HepG2 (cell line): ENCODE data around the gene PNKD. TPM values are rescaled to one million over a fixed set of nuclear protein-coding genes. Genes with fewer than 3 reads are reported as not detected.
A peak's percentile ranks its signal among the peaks of the same experiment; 100 is the strongest.

ENCODE experiments used
- ARNT2 ChIP-seq: sonication (generic); formaldehyde crosslinking; IDR thresholded peaks from 2 replicates; pipeline ENCODE4 v1.8.0; 2022; ENCODE audit warnings: mild to moderate bottlenecking, low read depth, missing genetic modification reagents, moderate library complexity
- HBP1 ChIP-seq: IDR thresholded peaks from 2 replicates; pipeline ENCODE4 v1.6.1; 2016; ENCODE audit warnings: low read depth, control low read depth
- HOXA3 ChIP-seq: sonication (generic); formaldehyde crosslinking; IDR thresholded peaks from 2 replicates; pipeline ENCODE4 v1.5.0; 2020; ENCODE audit warnings: missing genetic modification reagents
- IRF2 ChIP-seq: IDR thresholded peaks from 2 replicates; pipeline ENCODE4 v1.6.1; 2018; ENCODE audit warnings: missing genetic modification reagents, missing compliant biosample characterization
- MBD4 ChIP-seq: IDR thresholded peaks from 2 replicates; pipeline ENCODE4 v1.6.1; 2012; ENCODE audit warnings: low read length, inconsistent platforms, borderline replicate concordance
- MEF2D ChIP-seq: sonication (generic); formaldehyde crosslinking; IDR thresholded peaks from 2 replicates; pipeline ENCODE4 v1.5.1; 2020; ENCODE audit warnings: mild to moderate bottlenecking, missing genetic modification reagents
- MEIS1 ChIP-seq: sonication (generic); formaldehyde crosslinking; IDR thresholded peaks from 2 replicates; pipeline ENCODE4 v1.9.0; 2021; ENCODE audit warnings: mild to moderate bottlenecking, missing genetic modification reagents, moderate library complexity, borderline replicate concordance
- NFYC ChIP-seq: IDR thresholded peaks from 2 replicates; pipeline ENCODE4 v1.6.1; 2016; ENCODE audit warnings: missing genetic modification reagents, missing compliant biosample characterization
- POGZ ChIP-seq: sonication (generic); formaldehyde crosslinking; IDR thresholded peaks from 2 replicates; pipeline ENCODE4 v1.4.0; 2020; ENCODE audit warnings: mild to moderate bottlenecking, missing genetic modification reagents
- PRPF4 ChIP-seq: fragments of 200-400 bp; formaldehyde crosslinking; IDR thresholded peaks from 2 replicates; pipeline ENCODE4 v1.6.1; 2016; ENCODE audit warnings: low read length, low read depth; ENCODE audit not compliant: poor library complexity, severe bottlenecking
- SRSF9 ChIP-seq: fragments of 200-400 bp; formaldehyde crosslinking; IDR thresholded peaks from 2 replicates; pipeline ENCODE4 v1.6.1; 2018; ENCODE audit warnings: borderline replicate concordance, mild to moderate bottlenecking, low read depth, low read length; ENCODE audit not compliant: insufficient read depth, poor library complexity, severe bottlenecking
- ZBTB20 ChIP-seq: sonication (generic); formaldehyde crosslinking; IDR thresholded peaks from 2 replicates; pipeline ENCODE4 v1.8.1; 2023; ENCODE audit warnings: missing genetic modification reagents, low read depth, mild to moderate bottlenecking, borderline replicate concordance
- ZBTB33 ChIP-seq: sonication (generic); formaldehyde crosslinking; IDR thresholded peaks from 2 replicates; pipeline ENCODE4 v1.4.0; 2020; ENCODE audit warnings: missing genetic modification reagents
- ZFP36L1 ChIP-seq: sonication (generic); formaldehyde crosslinking; IDR thresholded peaks from 2 replicates; pipeline ENCODE4 v1.8.0; 2022; ENCODE audit warnings: mild to moderate bottlenecking, missing genetic modification reagents, moderate library complexity
- ZFY ChIP-seq: sonication (generic); formaldehyde crosslinking; IDR thresholded peaks from 2 replicates; pipeline ENCODE4 v1.4.0; 2020; ENCODE audit warnings: missing genetic modification reagents
- ZNF510 ChIP-seq: sonication (generic); formaldehyde crosslinking; IDR thresholded peaks from 2 replicates; pipeline ENCODE4 v1.4.0; 2020; ENCODE audit warnings: low read depth, mild to moderate bottlenecking, missing genetic modification reagents
- ZNF589 ChIP-seq: sonication (generic); formaldehyde crosslinking; conservative IDR thresholded peaks from 2 replicates; pipeline ENCODE4 v1.8.0; 2022; ENCODE audit warnings: mild to moderate bottlenecking, moderate library complexity, missing genetic modification reagents
- ZNF703 ChIP-seq: sonication (generic); formaldehyde crosslinking; IDR thresholded peaks from 2 replicates; pipeline ENCODE4 v1.5.1; 2020; ENCODE audit warnings: missing genetic modification reagents, mild to moderate bottlenecking, moderate library complexity, borderline replicate concordance
- polyA plus RNA-seq, 8 experiments: library from polyadenylated mRNA; depleted of rRNA in 3 of 8; stranded (reverse) in 7 of 8; unstranded in 1 of 8; fragments of >200 nt; fragmentation: Illumina TruSeq in 4 of 8; extraction: Trizol in 4 of 8; gene quantifications; 2 replicates each; pipeline versions ENCODE4 v1.2.1 to v1.2.3, GENCODE V29; 2011 to 2016; ENCODE audit warnings: low read depth in 4 of 8, missing spikeins in 1 of 8, mixed read lengths in 1 of 8; ENCODE audit not compliant: insufficient read depth in 1 of 8
- total RNA-seq, 5 experiments: library from RNA; depleted of rRNA; stranded (reverse); fragments of >200 nt; fragmentation: Illumina TruSeq; extraction: Trizol; gene quantifications; 2 replicates each; pipeline ENCODE4 v1.2.3, GENCODE V29; 2016; ENCODE audit warnings: low read depth in 1 of 5
- TF ChIP-seq, protein P1 (sequence below): sonication (generic); formaldehyde crosslinking; IDR thresholded peaks from 2 replicates; pipeline ENCODE4 v1.4.0; 2020; ENCODE audit warnings: mild to moderate bottlenecking, missing genetic modification reagents
- TF ChIP-seq, protein P2 (sequence below): sonication (generic); formaldehyde crosslinking; IDR thresholded peaks from 2 replicates; pipeline ENCODE4 v1.4.0; 2020; ENCODE audit warnings: missing genetic modification reagents, borderline replicate concordance

The PNKD gene
- total and polyA plus RNA-seq, 2 of the 13 experiments (the other 11 are each of a cell fraction or from before 2014, with no cell fraction given), result 55.9 to 80.4 TPM

- TF ChIP-seq, protein P1, sequence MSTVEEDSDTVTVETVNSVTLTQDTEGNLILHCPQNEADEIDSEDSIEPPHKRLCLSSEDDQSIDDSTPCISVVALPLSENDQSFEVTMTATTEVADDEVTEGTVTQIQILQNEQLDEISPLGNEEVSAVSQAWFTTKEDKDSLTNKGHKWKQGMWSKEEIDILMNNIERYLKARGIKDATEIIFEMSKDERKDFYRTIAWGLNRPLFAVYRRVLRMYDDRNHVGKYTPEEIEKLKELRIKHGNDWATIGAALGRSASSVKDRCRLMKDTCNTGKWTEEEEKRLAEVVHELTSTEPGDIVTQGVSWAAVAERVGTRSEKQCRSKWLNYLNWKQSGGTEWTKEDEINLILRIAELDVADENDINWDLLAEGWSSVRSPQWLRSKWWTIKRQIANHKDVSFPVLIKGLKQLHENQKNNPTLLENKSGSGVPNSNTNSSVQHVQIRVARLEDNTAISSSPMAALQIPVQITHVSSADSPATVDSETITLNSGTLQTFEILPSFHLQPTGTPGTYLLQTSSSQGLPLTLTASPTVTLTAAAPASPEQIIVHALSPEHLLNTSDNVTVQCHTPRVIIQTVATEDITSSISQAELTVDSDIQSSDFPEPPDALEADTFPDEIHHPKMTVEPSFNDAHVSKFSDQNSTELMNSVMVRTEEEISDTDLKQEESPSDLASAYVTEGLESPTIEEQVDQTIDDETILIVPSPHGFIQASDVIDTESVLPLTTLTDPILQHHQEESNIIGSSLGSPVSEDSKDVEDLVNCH (CRISPR knock-in tag), result no peak
- no peak for TF ChIP-seq MBD4
- TF ChIP-seq MEIS1, result no peak
- peak; percentile 56 for TF ChIP-seq ZFY (CRISPR knock-in tag)
- TF ChIP-seq HBP1 (CRISPR knock-in tag), result 0 out of 2 replicates have a peak, but pooled peaks have one; percentile 32
- TF ChIP-seq POGZ (CRISPR knock-in tag), result no peak; the same call in 1 of the 2 replicates
- TF ChIP-seq MEF2D, result no peak; the same call in none of the 2 replicates
- TF ChIP-seq, protein P2, sequence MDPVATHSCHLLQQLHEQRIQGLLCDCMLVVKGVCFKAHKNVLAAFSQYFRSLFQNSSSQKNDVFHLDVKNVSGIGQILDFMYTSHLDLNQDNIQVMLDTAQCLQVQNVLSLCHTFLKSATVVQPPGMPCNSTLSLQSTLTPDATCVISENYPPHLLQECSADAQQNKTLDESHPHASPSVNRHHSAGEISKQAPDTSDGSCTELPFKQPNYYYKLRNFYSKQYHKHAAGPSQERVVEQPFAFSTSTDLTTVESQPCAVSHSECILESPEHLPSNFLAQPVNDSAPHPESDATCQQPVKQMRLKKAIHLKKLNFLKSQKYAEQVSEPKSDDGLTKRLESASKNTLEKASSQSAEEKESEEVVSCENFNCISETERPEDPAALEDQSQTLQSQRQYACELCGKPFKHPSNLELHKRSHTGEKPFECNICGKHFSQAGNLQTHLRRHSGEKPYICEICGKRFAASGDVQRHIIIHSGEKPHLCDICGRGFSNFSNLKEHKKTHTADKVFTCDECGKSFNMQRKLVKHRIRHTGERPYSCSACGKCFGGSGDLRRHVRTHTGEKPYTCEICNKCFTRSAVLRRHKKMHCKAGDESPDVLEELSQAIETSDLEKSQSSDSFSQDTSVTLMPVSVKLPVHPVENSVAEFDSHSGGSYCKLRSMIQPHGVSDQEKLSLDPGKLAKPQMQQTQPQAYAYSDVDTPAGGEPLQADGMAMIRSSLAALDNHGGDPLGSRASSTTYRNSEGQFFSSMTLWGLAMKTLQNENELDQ, result no peak
- no peak for TF ChIP-seq NFYC
- TF ChIP-seq ZNF589 (CRISPR knock-in tag), result no peak
- TF ChIP-seq SRSF9, result no peak
- TF ChIP-seq ZBTB33 (CRISPR knock-in tag), result no peak
- TF ChIP-seq ARNT2 (CRISPR knock-in tag), result peak; percentile 84
- TF ChIP-seq HOXA3, result peak; percentile 17
- TF ChIP-seq ZFP36L1 (CRISPR knock-in tag), result 0 out of 2 replicates have a peak, but pooled peaks have one; percentile 42
- no peak for TF ChIP-seq ZNF510 (CRISPR knock-in tag)
- no peak for TF ChIP-seq PRPF4
- no peak; the same call in 1 of the 2 replicates for TF ChIP-seq ZBTB20 (CRISPR knock-in tag)
- TF ChIP-seq IRF2, result no peak
- no peak for TF ChIP-seq ZNF703 (CRISPR knock-in tag)
Observed at GRCh38 chr2:218322768-218323525, 52.6 kb downstream of the PNKD start (continued).
